CD4-positive, alpha-beta memory T cell (primary cell): Measurements from ENCODE around the gene RAD17. TPM values are rescaled to one million over a fixed set of nuclear protein-coding genes. Genes with fewer than 3 reads are reported as not detected.
"Not testable (repeated sequence)": the region's sequence is repeated elsewhere in the genome, so short reads cannot be mapped to it uniquely, and the experiment has no call there.

Experiments used
- CTCF ChIA-PET: fragments of 350-600 bp; sonication (Branson Sonifier 250); formaldehyde crosslinking; loops from one replicate; lab custom pipeline; 2021; ENCODE audit warnings: inconsistent platforms; ENCODE audit not compliant: partially characterized antibody; lab: Charles Lee
- POLR2A ChIA-PET: fragments of 350-600 bp; sonication (Branson Sonifier 250); formaldehyde crosslinking; loops from one replicate; lab custom pipeline; 2021; ENCODE audit not compliant: partially characterized antibody; lab: Charles Lee
- DNase-seq, 5 donors: peaks; one replicate each; pipeline versions ENCODE4 v3.0.0 to v3.0.0-alpha.2; 2020 to 2022; ENCODE audit warnings: mixed read lengths in 1 of 5
- H3K27ac ChIP-seq: one replicate; pipeline ENCODE4 v1.7.0; 2013; ENCODE audit warnings: low read depth, low read length
- H3K27me3 ChIP-seq: 2 replicates; pipeline ENCODE4 v1.7.0; 2013; ENCODE audit warnings: mild to moderate bottlenecking, low read length, moderate library complexity; ENCODE audit not compliant: insufficient read depth
- H3K36me3 ChIP-seq: 2 replicates; pipeline ENCODE4 v1.7.0; 2013; ENCODE audit warnings: mild to moderate bottlenecking, low read length, moderate library complexity; ENCODE audit not compliant: insufficient read depth
- H3K4me1 ChIP-seq: 2 replicates; pipeline ENCODE4 v1.7.0; 2013; ENCODE audit warnings: mild to moderate bottlenecking, low read length, moderate library complexity; ENCODE audit not compliant: insufficient read depth
- H3K4me3 ChIP-seq, 2 donors: one replicate each; pipeline ENCODE4 v1.7.0; 2013; ENCODE audit warnings: low read length in 2 of 2, mild to moderate bottlenecking in 1 of 2
- H3K9me3 ChIP-seq, 2 donors: one replicate each; pipeline ENCODE4 v1.7.0; 2013; ENCODE audit warnings: low read length in 2 of 2, control low read depth in 1 of 2; ENCODE audit not compliant: control insufficient read depth in 1 of 2
- H3K27ac Mint-ChIP-seq, 7 donors: one replicate each; pipeline ENCODE4 v1.8.0; 2020 to 2021; ENCODE audit warnings: mixed read lengths in 7 of 7, mild to moderate bottlenecking in 6 of 7, inconsistent platforms in 3 of 7, moderate library complexity in 3 of 7
- H3K27me3 Mint-ChIP-seq, 2 donors: one replicate each; pipeline ENCODE4 v1.8.0; 2020 to 2021; ENCODE audit warnings: mixed read lengths in 2 of 2
- H3K36me3 Mint-ChIP-seq, 2 donors: one replicate each; pipeline ENCODE4 v1.8.0; 2020 to 2021; ENCODE audit warnings: mixed read lengths in 2 of 2, inconsistent platforms in 1 of 2, mild to moderate bottlenecking in 1 of 2
- H3K4me1 Mint-ChIP-seq, 4 donors: one replicate each; pipeline ENCODE4 v1.8.0; 2020 to 2021; ENCODE audit warnings: mixed read lengths in 4 of 4, mild to moderate bottlenecking in 1 of 4
- H3K4me3 Mint-ChIP-seq, 8 donors: one replicate each; pipeline ENCODE4 v1.8.0; 2020 to 2021; ENCODE audit warnings: mixed read lengths in 8 of 8, mild to moderate bottlenecking in 7 of 8, moderate library complexity in 6 of 8, inconsistent platforms in 3 of 8
- H3K9me3 Mint-ChIP-seq, 8 donors: one replicate each; pipeline ENCODE4 v1.8.0; 2020 to 2021; ENCODE audit warnings: mixed read lengths in 8 of 8, mild to moderate bottlenecking in 5 of 8, inconsistent platforms in 3 of 8, moderate library complexity in 1 of 8
- intact Hi-C: fragments of 100-400 bp; cut with micrococcal nuclease; formaldehyde crosslinking; loops from one replicate; pipeline ENCODE4 v1.15.1; 2023
- polyA plus RNA-seq, 2 donors: library from polyadenylated mRNA; unstranded; fragments of 300-500 nt; fragmentation: Illumina TruSeq; gene quantifications; one replicate each; pipeline ENCODE4 v1.2.3, GENCODE V29; 2021
- total RNA-seq, 2 experiments: library from RNA; stranded (reverse); gene quantifications; one replicate each; pipeline ENCODE4 v1.2.3, GENCODE V29; 2021

The RAD17 gene
- total and polyA plus RNA-seq, 4 experiments from 2014 or later, result 27.5 to 31.1 (median 30.6) TPM

DNA sequence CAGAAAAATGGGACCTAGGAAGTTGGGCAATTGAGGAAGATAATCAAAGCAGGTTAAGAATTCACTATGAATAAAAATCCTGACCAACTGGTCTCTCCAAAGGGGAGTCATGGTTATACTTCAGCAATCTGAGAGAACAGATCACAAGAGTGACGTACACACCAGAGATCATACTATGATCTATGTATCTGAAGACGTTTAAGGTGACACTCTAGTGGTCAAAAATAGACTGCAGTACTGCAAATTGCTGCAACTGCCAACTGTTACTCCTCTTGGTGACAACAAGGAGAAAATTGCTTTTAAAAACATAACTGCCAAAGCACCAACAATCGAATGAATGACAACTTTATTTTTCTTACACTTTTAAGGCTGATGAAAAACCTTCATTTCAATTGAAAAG lies 5.2 kb upstream of the RAD17 start:
- CTCF ChIA-PET, result no interaction called here
- no peaks in the 10 kb centered on the region for H3K27me3 ChIP-seq
- intact Hi-C loops, result loop anchor here (10.0 kb wide), 1 partner anchor 1150 kb away; the partner anchor contains the start of gene PIK3R1
- no peak overlapping the region for H3K27ac ChIP-seq
- Mint-ChIP-seq H3K9me3 (no peaks in the 10 kb centered on the region), H3K36me3 (peaks cover 11 to 61% of the 10 kb centered on the region in 2 donors), H3K4me1 (peaks cover 20 to 57% (median 39%) of the 10 kb centered on the region in 4 donors), H3K27me3 (no peaks in the 10 kb centered on the region), H3K27ac (peak overlapping the region in 2 of 7 donors; percentile 3 to 82), H3K4me3 (no peak overlapping the region)
- peaks cover 20% of the 10 kb centered on the region for H3K36me3 ChIP-seq
- H3K9me3 ChIP-seq, result no peaks in the 10 kb centered on the region
- no peak overlapping the region for H3K4me3 ChIP-seq
- POLR2A ChIA-PET, result no interaction called here
- DNase-seq, result peak in 3 of 5 donors; percentile 12 to 25 (median 14)
- peaks cover 19% of the 10 kb centered on the region for H3K4me1 ChIP-seq

DNA sequence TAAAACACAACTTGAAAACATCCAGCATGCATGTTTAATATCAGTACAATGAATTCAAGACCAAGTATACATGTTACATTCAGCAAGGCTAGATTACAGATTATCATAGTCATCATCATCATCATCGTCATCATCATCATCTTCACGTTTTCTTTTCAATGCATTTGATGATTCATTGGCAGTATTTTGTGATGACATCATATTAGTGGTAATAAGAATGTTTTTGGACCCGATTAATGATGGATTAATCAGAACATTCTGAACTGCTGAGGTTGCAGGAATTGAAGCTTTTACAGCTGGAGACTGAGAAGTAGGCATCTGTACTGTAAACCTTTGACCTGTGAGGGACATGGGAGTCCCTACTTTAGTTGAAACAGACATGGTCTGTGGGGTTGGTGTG lies 4.8 kb upstream of the RAD17 start:
- intact Hi-C loops, result loop anchor here (10.0 kb wide), 1 partner anchor 1150 kb away; the partner anchor contains the start of gene PIK3R1
- H3K4me1 ChIP-seq, result peaks cover 19% of the 10 kb centered on the region
- POLR2A ChIA-PET, result no interaction called here
- H3K9me3 ChIP-seq, result no peaks in the 10 kb centered on the region
- H3K4me3 ChIP-seq, result no peak overlapping the region
- H3K36me3 ChIP-seq, result peaks cover 20% of the 10 kb centered on the region
- peaks cover 11 to 63% of the 10 kb centered on the region in 2 donors for H3K36me3 Mint-ChIP-seq
- peaks cover 19 to 60% (median 40%) of the 10 kb centered on the region in 4 donors for H3K4me1 Mint-ChIP-seq
- H3K27ac Mint-ChIP-seq, result peak overlapping the region in 1 of 7 donors; percentile 82
- no peaks in the 10 kb centered on the region for H3K27me3 ChIP-seq
- no peak for DNase-seq
- no peak overlapping the region for H3K27ac ChIP-seq
- H3K27me3 Mint-ChIP-seq, result no peaks in the 10 kb centered on the region
- H3K4me3 Mint-ChIP-seq, result no peak overlapping the region
- CTCF ChIA-PET, result no interaction called here
- H3K9me3 Mint-ChIP-seq, result peaks cover 0 to 2% (median 0%) of the 10 kb centered on the region in 8 donors

DNA sequence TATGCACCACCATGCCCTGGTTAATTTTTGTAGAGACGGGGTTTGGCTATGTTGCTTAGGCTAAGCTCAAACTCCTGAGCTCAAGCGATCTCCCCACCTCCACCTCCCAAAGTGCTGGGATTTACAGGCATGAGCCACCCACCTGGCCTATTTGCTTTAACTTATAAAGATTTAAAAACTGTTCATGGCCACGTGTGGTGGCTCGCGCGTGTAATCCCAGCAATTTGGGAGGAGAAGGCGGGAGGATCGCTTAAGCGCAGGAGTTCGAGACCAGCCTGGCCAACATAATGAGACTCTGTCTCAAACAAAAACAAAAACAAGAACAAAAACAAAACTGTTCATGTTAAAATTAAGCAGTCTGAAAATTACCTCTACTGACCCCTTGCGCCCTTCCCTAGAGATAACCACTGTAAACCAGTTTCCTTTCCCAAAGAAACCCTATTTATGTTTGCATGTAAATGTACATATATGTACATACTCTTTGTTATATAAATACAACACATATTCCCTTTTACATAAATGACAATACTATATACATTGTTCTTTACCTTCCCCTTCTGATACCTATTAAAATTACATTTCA lies 1.8 kb upstream of the RAD17 start:
- Mint-ChIP-seq H3K4me1 (peaks cover 24 to 76% (median 48%) of the 10 kb centered on the region in 4 donors), H3K27ac (peak overlapping the region; percentile 83 to 99 (median 99)), H3K9me3 (peaks cover 0 to 2% (median 0%) of the 10 kb centered on the region in 8 donors), H3K27me3 (no peaks in the 10 kb centered on the region), H3K4me3 (peak overlapping the region; percentile 89 to 99 (median 98)), H3K36me3 (peaks cover 11 to 48% of the 10 kb centered on the region in 2 donors)
- CTCF ChIA-PET, result interaction anchor here (0.7 to 1.8 kb wide), 2 partner anchors 21 to 33 kb away, joined by 3 to 7 read pairs; no protein-coding TSS in a partner anchor
- H3K27ac ChIP-seq, result peak overlapping the region; percentile 23
- H3K9me3 ChIP-seq, result no peaks in the 10 kb centered on the region
- peaks cover 14% of the 10 kb centered on the region for H3K36me3 ChIP-seq
- intact Hi-C loops, result loop anchor here (10.0 kb wide), 1 partner anchor 1153 kb away; the partner anchor contains the start of gene PIK3R1
- DNase-seq, result no peak
- H3K4me3 ChIP-seq, result peak overlapping the region; percentile 67 to 74
- peaks cover 29% of the 10 kb centered on the region for H3K4me1 ChIP-seq
- POLR2A ChIA-PET, result interaction anchor here (1.7 kb wide), 1 partner anchor 35 kb away, joined by 6 read pairs; the partner anchor contains the start of gene CCDC125
- H3K27me3 ChIP-seq, result no peaks in the 10 kb centered on the region

DNA sequence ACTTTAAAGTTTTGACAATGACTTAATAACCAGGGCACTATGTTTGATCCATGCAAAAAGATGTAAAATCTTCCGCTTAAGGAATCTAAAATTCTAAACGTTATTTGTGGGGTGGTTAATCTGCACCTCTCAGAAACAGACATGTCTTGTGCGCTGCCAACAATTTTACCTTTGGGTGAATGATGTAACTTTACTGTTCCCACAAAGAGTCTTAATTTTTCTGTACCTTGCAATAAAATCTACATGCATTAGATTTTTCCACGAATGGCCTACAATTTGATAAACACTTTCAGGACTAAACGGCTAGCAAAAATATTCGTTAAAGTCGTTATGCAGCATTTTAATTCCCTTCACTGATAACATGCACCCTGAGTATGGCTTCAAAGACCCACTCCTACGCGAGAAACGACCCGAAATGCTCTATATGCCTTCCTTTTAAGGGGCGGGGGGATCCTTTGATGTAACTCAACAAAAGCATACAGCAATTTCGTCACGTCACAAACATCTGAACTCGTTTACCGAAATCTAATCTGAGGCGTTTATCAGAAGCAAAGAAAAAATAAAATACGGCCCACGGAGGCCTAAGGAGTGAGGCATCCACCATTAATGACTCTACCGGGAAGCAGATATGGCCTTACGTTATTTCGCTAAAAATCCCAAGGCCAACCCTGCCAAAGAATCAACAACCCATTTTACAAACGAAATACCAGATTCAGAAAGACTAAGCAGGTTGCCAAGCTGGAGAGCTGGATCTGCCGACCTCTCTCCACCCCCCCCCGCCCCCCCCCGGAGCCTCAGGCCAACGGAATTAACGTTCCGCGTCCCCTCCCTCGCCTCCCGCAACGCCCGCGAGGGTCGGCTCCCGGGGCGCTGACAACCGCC lies 919 bp upstream of the RAD17 start:
- H3K4me3 Mint-ChIP-seq, result peak overlapping the region; percentile 89 to 99 (median 98)
- POLR2A ChIA-PET, result interaction anchor here (1.2 kb wide), 1 partner anchor 33 kb away, joined by 3 read pairs; no protein-coding TSS in a partner anchor
- H3K27ac ChIP-seq, result peak overlapping the region; percentile 99
- H3K4me1 ChIP-seq, result peaks cover 29% of the 10 kb centered on the region
- H3K27me3 ChIP-seq, result no peaks in the 10 kb centered on the region
- H3K36me3 ChIP-seq, result peaks cover 11% of the 10 kb centered on the region
- H3K4me1 Mint-ChIP-seq, result peaks cover 24 to 71% (median 48%) of the 10 kb centered on the region in 4 donors
- H3K9me3 Mint-ChIP-seq, result peaks cover 0 to 2% (median 0%) of the 10 kb centered on the region in 8 donors
- intact Hi-C loops, result loop anchor here (1.0 to 10.0 kb wide), 6 partner anchors 36 to 1154 kb away; partner anchors contain the start of genes CCDC125, CCNB1, CDK7 and PIK3R1
- peak in 4 of 5 donors; percentile 31 to 44 (median 40) for DNase-seq
- H3K27ac Mint-ChIP-seq, result peak overlapping the region; percentile 95 to 100 (median 99)
- H3K9me3 ChIP-seq, result no peaks in the 10 kb centered on the region
- peak overlapping the region; percentile 67 to 74 for H3K4me3 ChIP-seq
- H3K36me3 Mint-ChIP-seq, result peaks cover 13 to 44% of the 10 kb centered on the region in 2 donors
- H3K27me3 Mint-ChIP-seq, result no peaks in the 10 kb centered on the region
- CTCF ChIA-PET, result interaction anchor here (1.7 to 1.8 kb wide), 2 partner anchors 34 to 275 kb away, joined by 6 to 7 read pairs; partner anchors contain the start of gene SLC30A5

DNA sequence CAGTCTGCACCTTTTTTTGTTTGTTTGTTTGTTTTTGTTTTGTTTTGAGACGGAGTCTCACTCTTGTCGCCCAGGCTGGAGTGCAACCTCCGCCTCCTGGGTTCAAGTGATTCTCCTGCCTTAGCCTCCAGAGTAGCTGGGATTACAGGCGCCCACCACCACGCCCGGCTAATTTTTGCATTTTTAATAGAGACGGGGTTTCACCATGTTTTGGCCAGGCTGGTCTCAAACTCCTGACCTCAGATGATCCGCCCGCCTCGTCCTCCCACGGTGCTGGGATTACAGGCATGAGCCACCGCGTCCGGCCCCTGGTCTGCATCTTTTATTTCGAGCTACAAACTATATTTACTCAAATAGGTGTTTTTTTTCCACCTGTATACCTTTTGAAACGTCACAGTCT lies 717 bp downstream of the RAD17 start:
- H3K9me3 ChIP-seq, H3K27me3 Mint-ChIP-seq, DNase-seq, H3K36me3 ChIP-seq, intact Hi-C loops, H3K27me3 ChIP-seq, H3K9me3 Mint-ChIP-seq: not testable (repeated sequence)
- Histone ChIP-seq H3K27ac (peak overlapping the region; percentile 99), H3K4me3 (peak overlapping the region; percentile 67 to 75), H3K4me1 (peaks cover 25% of the 10 kb centered on the region)
- CTCF ChIA-PET, result interaction anchor here (1.1 to 1.7 kb wide), 3 partner anchors 36 to 328 kb away, joined by 5 to 8 read pairs (median 6); partner anchors contain the start of gene SLC30A5
- Mint-ChIP-seq H3K4me3 (peak overlapping the region; percentile 93 to 98 (median 94)), H3K27ac (peak overlapping the region; percentile 97 to 100 (median 99)), H3K36me3 (peaks cover 12 to 41% of the 10 kb centered on the region in 2 donors), H3K4me1 (peaks cover 22 to 59% (median 40%) of the 10 kb centered on the region in 4 donors)
- POLR2A ChIA-PET, result interaction anchor here (1.0 to 1.2 kb wide), 7 partner anchors 28 to 276 kb away, joined by 3 to 11 read pairs (median 4); partner anchors contain the start of genes CCDC125, CDK7 and SLC30A5

DNA sequence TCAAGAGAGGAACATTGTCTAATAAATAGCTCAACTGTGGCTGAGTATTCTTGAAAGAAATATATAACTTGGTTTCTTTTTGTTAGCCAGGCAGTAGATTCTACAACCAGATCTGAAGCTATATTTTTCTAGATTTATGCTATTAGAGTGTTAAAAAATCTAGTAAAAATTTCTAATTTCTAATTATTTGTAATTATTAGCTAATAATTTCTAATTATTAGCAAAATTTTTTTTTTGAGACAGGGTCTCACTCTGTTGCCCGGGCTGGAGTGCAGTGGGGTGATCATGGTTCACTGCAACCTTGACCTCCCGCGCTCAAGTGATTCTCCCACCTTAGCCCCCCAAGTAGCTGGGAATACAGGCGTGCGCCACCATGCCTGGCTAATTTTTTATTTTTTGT lies 2.8 kb downstream of the RAD17 start:
- H3K27ac Mint-ChIP-seq, result no peak overlapping the region
- no peak overlapping the region for H3K4me3 ChIP-seq
- H3K27me3 ChIP-seq, result no peaks in the 10 kb centered on the region
- H3K36me3 ChIP-seq, result no peaks in the 10 kb centered on the region
- POLR2A ChIA-PET, result interaction anchor here (1.5 kb wide), 1 partner anchor 40 kb away, joined by 5 read pairs; the partner anchor contains the start of gene CCDC125
- H3K4me3 Mint-ChIP-seq, result peak overlapping the region in 1 of 8 donors; percentile 4
- CTCF ChIA-PET, result interaction anchor here (1.1 to 1.8 kb wide), 4 partner anchors 35 to 329 kb away, joined by 3 to 10 read pairs (median 7); partner anchors contain the start of gene SLC30A5
- H3K9me3 ChIP-seq, result no peaks in the 10 kb centered on the region
- H3K27ac ChIP-seq, result no peak overlapping the region
- peaks cover 0 to 2% (median 0%) of the 10 kb centered on the region in 8 donors for H3K9me3 Mint-ChIP-seq
- H3K36me3 Mint-ChIP-seq, result peaks cover 16 to 47% of the 10 kb centered on the region in 2 donors
- DNase-seq, result no peak
- H3K4me1 ChIP-seq, result peaks cover 25% of the 10 kb centered on the region
- peaks cover 15 to 42% (median 29%) of the 10 kb centered on the region in 4 donors for H3K4me1 Mint-ChIP-seq
- intact Hi-C loops, result no loop called here
- H3K27me3 Mint-ChIP-seq, result no peaks in the 10 kb centered on the region
